ENCODE measurements around the gene TRAPPC3.

GRCh38 chr1:36150296-36151133 is 1.2 kb upstream of the TRAPPC3 start:
- TF ChIP-seq CTCF (IDR thresholded peaks at IDR 0.05; ENCODE audit: insufficient read depth, low read length) (no peak), REST (IDR thresholded peaks at IDR 0.05; ENCODE audit: insufficient replicate concordance, low read depth) (no peak), POLR2AphosphoS5 (IDR thresholded peaks at IDR 0.05; ENCODE audit: low read depth) (no peak), SPI1 (IDR thresholded peaks at IDR 0.05; ENCODE audit: borderline replicate concordance, low read depth) (peak; percentile 66; the same call in 1 of the 2 replicates)

All from HL-60 (cell line).